ENCODE results near the gene CUX1. TPM values are rescaled to one million over a fixed set of nuclear protein-coding genes. Genes with fewer than 3 reads are reported as not detected.
"Not testable (repeated sequence)": the region's sequence is repeated elsewhere in the genome, so short reads cannot be mapped to it uniquely, and the experiment has no call there.

CUX1 gene
- total RNA-seq, 1 experiment from 2014 or later, result 53.5 TPM

GRCh38 chr7:101820703-101821102 lies 3.3 kb downstream of the CUX1 start:
- no peak overlapping the region for H2BK20ac ChIP-seq (ENCODE audit: low read depth, low read length, poor library complexity, severe bottlenecking)
- H2AK5ac ChIP-seq (ENCODE audit: insufficient read length, low read length), result no peak overlapping the region
- H3K23me2 ChIP-seq (ENCODE audit: insufficient read length, low read depth, low read length, poor library complexity, severe bottlenecking), result peaks cover 6% of the 10 kb centered on the region
- H2BK5ac ChIP-seq (ENCODE audit: insufficient read length, low read length), result no peak overlapping the region
- H2BK15ac ChIP-seq (ENCODE audit: low read depth, low read length), result no peak overlapping the region
- Mint-ChIP-seq H3K27me3 (ENCODE audit: low read depth) (no peaks in the 10 kb centered on the region), H3K36me3 (ENCODE audit: insufficient read depth in 1 of 3, low read depth in 3 of 3) (no peaks in the 10 kb centered on the region; a peak in 3 of 7 replicates), H3K4me1 (peaks cover 64 to 66% of the 10 kb centered on the region in 2 experiments), H3K9me3 (no peaks in the 10 kb centered on the region), H3K27ac (peak overlapping the region; percentile 54 to 76 (median 59); a peak in 6 of 7 replicates), H3K4me3 (peak overlapping the region; percentile 6 to 39; a peak in 4 of 5 replicates)
- H3K79me2 ChIP-seq (ENCODE audit: insufficient read depth, low read length), result peaks cover 50% of the 10 kb centered on the region; the same call in 1 of the 2 replicates
- H3K27me3 ChIP-seq (ENCODE audit: insufficient read depth, low read length), result no peaks in the 10 kb centered on the region
- H4K8ac ChIP-seq (replicated peaks; ENCODE audit: insufficient read length, low read depth, low read length), result no peak overlapping the region
- H3K79me1 ChIP-seq (ENCODE audit: insufficient read depth, low read depth, low read length, poor library complexity, severe bottlenecking), result peaks cover 7% of the 10 kb centered on the region
- H3K14ac ChIP-seq (ENCODE audit: insufficient read depth, low read length), result no peak overlapping the region
- H2BK12ac ChIP-seq (ENCODE audit: insufficient read length, low read depth, low read length), result no peak overlapping the region
- peaks cover 3% of the 10 kb centered on the region for H4K20me1 ChIP-seq (ENCODE audit: control insufficient read depth, insufficient read depth, insufficient read length)
- H3T11ph ChIP-seq (ENCODE audit: low read length), result no peak overlapping the region
- H2AFZ ChIP-seq (ENCODE audit: low read length), result no peak overlapping the region
- no peak overlapping the region for H3K27ac ChIP-seq (ENCODE audit: insufficient read length, low read depth, low read length)
- no peak overlapping the region for H3K23ac ChIP-seq (ENCODE audit: insufficient read length, low read depth, low read length)
- no peak overlapping the region for H3K4ac ChIP-seq (ENCODE audit: low read depth, low read length)
- no peak for DNase-seq
- H3K4me2 ChIP-seq (ENCODE audit: insufficient read depth, insufficient read length, low read length), result no peak overlapping the region
- no peak overlapping the region for H3K18ac ChIP-seq (ENCODE audit: insufficient read length, low read depth, low read length)
- TF ChIP-seq CTCF (conservative IDR thresholded peaks at IDR 0.05), result no peak
- no peaks in the 10 kb centered on the region for H3K9me3 ChIP-seq (ENCODE audit: control insufficient read depth, low read depth, low read length)
- H3K9ac ChIP-seq (ENCODE audit: extremely low read depth, insufficient read length, low read length), result no peak overlapping the region
- no peak overlapping the region for H4K91ac ChIP-seq (ENCODE audit: insufficient read length, low read depth, low read length)
- no CpG with 5 or more reads among the region's 8 CpGs for whole genome bisulfite sequencing (ENCODE audit: extremely low coverage, insufficient read length, low lambda C conversion rate)
- peaks cover 9% of the 10 kb centered on the region for H3K4me1 ChIP-seq (ENCODE audit: insufficient read depth, low read length)
- H2BK120ac ChIP-seq (ENCODE audit: low read depth, low read length, poor library complexity, severe bottlenecking), result no peak overlapping the region
- no peak overlapping the region for H3K56ac ChIP-seq (ENCODE audit: insufficient read length, low read depth, low read length)
- H4K5ac ChIP-seq (ENCODE audit: insufficient read length, low read depth, low read length), result no peak overlapping the region

GRCh38 chr7:101822632-101823031 lies 5.2 kb downstream of the CUX1 start:
- not testable (repeated sequence) for H3K79me1 ChIP-seq (ENCODE audit: insufficient read depth, low read depth, low read length, poor library complexity, severe bottlenecking); H3K27me3 Mint-ChIP-seq (ENCODE audit: low read depth); H3K18ac ChIP-seq (ENCODE audit: insufficient read length, low read depth, low read length); DNase-seq; H3K14ac ChIP-seq (ENCODE audit: insufficient read depth, low read length); H3K23me2 ChIP-seq (ENCODE audit: insufficient read length, low read depth, low read length, poor library complexity, severe bottlenecking); H2AFZ ChIP-seq (ENCODE audit: low read length); H2BK20ac ChIP-seq (ENCODE audit: low read depth, low read length, poor library complexity, severe bottlenecking); H3K56ac ChIP-seq (ENCODE audit: insufficient read length, low read depth, low read length); H4K91ac ChIP-seq (ENCODE audit: insufficient read length, low read depth, low read length); H2BK15ac ChIP-seq (ENCODE audit: low read depth, low read length); H2BK120ac ChIP-seq (ENCODE audit: low read depth, low read length, poor library complexity, severe bottlenecking); H3K36me3 Mint-ChIP-seq (ENCODE audit: insufficient read depth in 1 of 3, low read depth in 3 of 3); H2BK5ac ChIP-seq (ENCODE audit: insufficient read length, low read length); H3K9ac ChIP-seq (ENCODE audit: extremely low read depth, insufficient read length, low read length); H3T11ph ChIP-seq (ENCODE audit: low read length); H3K4me1 ChIP-seq (ENCODE audit: insufficient read depth, low read length); H3K4ac ChIP-seq (ENCODE audit: low read depth, low read length); H3K4me2 ChIP-seq (ENCODE audit: insufficient read depth, insufficient read length, low read length); H3K27me3 ChIP-seq (ENCODE audit: insufficient read depth, low read length); H3K9me3 Mint-ChIP-seq; H3K23ac ChIP-seq (ENCODE audit: insufficient read length, low read depth, low read length); H3K9me3 ChIP-seq (ENCODE audit: control insufficient read depth, low read depth, low read length); H4K20me1 ChIP-seq (ENCODE audit: control insufficient read depth, insufficient read depth, insufficient read length); H4K8ac ChIP-seq (replicated peaks; ENCODE audit: insufficient read length, low read depth, low read length); H2AK5ac ChIP-seq (ENCODE audit: insufficient read length, low read length); H4K5ac ChIP-seq (ENCODE audit: insufficient read length, low read depth, low read length); H2BK12ac ChIP-seq (ENCODE audit: insufficient read length, low read depth, low read length); H3K27ac ChIP-seq (ENCODE audit: insufficient read length, low read depth, low read length)
- no CpG with 5 or more reads among the region's 6 CpGs for WGBS (ENCODE audit: extremely low coverage, insufficient read length, low lambda C conversion rate)
- Mint-ChIP-seq H3K4me3 (peak overlapping the region in 1 of 2 experiments; percentile 46; a peak in 1 of 5 replicates), H3K27ac (peak overlapping the region in 1 of 3 experiments; percentile 94; a peak in 3 of 7 replicates), H3K4me1 (peaks cover 73 to 74% of the 10 kb centered on the region in 2 experiments)
- H3K79me2 ChIP-seq (ENCODE audit: insufficient read depth, low read length), result peaks cover 63% of the 10 kb centered on the region; the same call in 1 of the 2 replicates

Data from H9 (cell line).